Measurements from ENCODE around the gene PREX1. TPM values are rescaled to one million over a fixed set of nuclear protein-coding genes. Genes with fewer than 3 reads are reported as not detected.

PREX1 gene
- total and polyA plus RNA-seq, 2 donors (not counting 1 experiment from before 2014, with no cell fraction given) = 1.0 to 3.1 TPM

DNA sequence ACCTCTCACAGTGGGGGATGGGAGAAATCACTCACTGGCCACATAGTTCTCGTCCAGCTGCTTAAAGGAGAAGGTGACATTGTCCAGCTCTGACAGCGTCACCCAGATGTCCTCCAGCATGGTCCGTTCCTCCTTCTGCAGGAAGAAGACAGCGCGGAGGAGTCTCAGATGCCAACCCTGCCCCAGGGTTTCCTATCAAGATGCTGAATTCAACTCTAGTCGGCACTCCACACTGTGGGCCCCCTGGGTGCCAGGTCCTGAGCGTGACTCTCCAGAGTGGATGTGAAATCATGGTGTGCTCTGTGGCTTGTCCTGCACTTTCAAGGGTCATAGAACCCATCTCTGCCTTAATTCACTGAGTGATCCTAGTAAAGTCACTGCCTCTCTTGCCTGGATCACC lies 193.2 kb downstream of the PREX1 start:
- Histone ChIP-seq H4K20me1 (ENCODE audit: control insufficient read depth, extremely low read depth, insufficient read depth, low read length) (no peaks in the 10 kb centered on the region), H3K9me3 (ENCODE audit: control insufficient read depth, insufficient read depth, low read depth, low read length) (no peaks in the 10 kb centered on the region), H3K4me2 (ENCODE audit: extremely low read depth, insufficient read depth, low read length) (no peak overlapping the region), H3K4me3 (replicated peaks in 1 of 4; ENCODE audit: control extremely low read depth in 1 of 4, insufficient read depth in 1 of 4, low read depth in 3 of 4, low read length in 4 of 4) (no peak overlapping the region), H3K9ac (ENCODE audit: insufficient read depth, low read length) (no peak overlapping the region), H3K27ac (ENCODE audit: insufficient read depth, low read length) (no peak overlapping the region), H3K4me1 (ENCODE audit: control insufficient read depth, extremely low read depth, insufficient read depth, low read length) (no peaks in the 10 kb centered on the region), H2AFZ (ENCODE audit: low read length) (no peak overlapping the region), H3K36me3 (ENCODE audit: control insufficient read depth, insufficient read depth, low read length) (no peaks in the 10 kb centered on the region), H3K79me2 (ENCODE audit: control insufficient read depth, insufficient read depth, low read length) (no peaks in the 10 kb centered on the region), H3K27me3 (ENCODE audit: control insufficient read depth, insufficient read depth, low read length) (no peaks in the 10 kb centered on the region)
- no peak for DNase-seq (ENCODE audit: low read depth in 2 of 2)
- no peak for TF ChIP-seq EZH2 (IDR thresholded peaks at IDR 0.05; ENCODE audit: low read length, missing control alignments)
- TF ChIP-seq, protein P1, sequence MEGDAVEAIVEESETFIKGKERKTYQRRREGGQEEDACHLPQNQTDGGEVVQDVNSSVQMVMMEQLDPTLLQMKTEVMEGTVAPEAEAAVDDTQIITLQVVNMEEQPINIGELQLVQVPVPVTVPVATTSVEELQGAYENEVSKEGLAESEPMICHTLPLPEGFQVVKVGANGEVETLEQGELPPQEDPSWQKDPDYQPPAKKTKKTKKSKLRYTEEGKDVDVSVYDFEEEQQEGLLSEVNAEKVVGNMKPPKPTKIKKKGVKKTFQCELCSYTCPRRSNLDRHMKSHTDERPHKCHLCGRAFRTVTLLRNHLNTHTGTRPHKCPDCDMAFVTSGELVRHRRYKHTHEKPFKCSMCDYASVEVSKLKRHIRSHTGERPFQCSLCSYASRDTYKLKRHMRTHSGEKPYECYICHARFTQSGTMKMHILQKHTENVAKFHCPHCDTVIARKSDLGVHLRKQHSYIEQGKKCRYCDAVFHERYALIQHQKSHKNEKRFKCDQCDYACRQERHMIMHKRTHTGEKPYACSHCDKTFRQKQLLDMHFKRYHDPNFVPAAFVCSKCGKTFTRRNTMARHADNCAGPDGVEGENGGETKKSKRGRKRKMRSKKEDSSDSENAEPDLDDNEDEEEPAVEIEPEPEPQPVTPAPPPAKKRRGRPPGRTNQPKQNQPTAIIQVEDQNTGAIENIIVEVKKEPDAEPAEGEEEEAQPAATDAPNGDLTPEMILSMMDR (conservative IDR thresholded peaks at IDR 0.05 in 1 of 2, IDR thresholded peaks at IDR 0.05 in 1 of 2; ENCODE audit: low read depth in 1 of 2, low read length in 2 of 2) = no peak

DNA sequence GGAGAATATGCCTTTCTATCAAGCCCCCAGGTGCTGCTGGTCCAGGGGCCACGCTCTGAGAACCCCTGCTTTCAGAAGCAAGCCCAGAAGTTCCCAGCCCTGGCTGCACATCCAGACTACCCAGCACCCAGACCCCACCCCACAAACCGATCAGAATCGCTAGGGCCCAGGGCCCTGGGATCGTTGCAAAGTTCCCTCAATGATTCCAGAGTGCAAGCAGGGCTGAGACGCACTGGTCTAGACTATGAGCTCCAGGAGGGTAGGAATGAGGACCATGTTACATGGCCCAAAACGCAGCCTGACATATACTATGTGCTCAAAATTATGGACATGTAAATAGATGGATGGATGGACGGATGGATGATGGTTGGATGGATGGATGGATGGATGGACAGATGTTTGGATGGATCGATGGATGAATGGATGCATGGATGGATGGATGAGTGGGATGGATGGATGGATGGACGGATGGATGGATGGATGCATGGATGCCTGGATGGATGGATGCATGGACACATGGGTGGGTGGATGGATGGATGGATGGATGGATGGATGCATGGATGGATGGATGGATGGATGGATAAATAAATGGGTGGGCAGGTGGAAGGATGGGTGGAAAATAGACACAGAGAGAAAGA lies 194.1 kb downstream of the PREX1 start:
- no peak for DNase-seq (ENCODE audit: low read depth in 2 of 2)
- Histone ChIP-seq H3K9me3 (ENCODE audit: control insufficient read depth, insufficient read depth, low read depth, low read length) (no peaks in the 10 kb centered on the region), H3K4me1 (ENCODE audit: control insufficient read depth, extremely low read depth, insufficient read depth, low read length) (no peaks in the 10 kb centered on the region), H3K27me3 (ENCODE audit: control insufficient read depth, insufficient read depth, low read length) (no peaks in the 10 kb centered on the region), H3K79me2 (ENCODE audit: control insufficient read depth, insufficient read depth, low read length) (no peaks in the 10 kb centered on the region), H3K36me3 (ENCODE audit: control insufficient read depth, insufficient read depth, low read length) (no peaks in the 10 kb centered on the region), H2AFZ (ENCODE audit: low read length) (no peak overlapping the region), H3K27ac (ENCODE audit: insufficient read depth, low read length) (no peak overlapping the region), H3K4me3 (replicated peaks in 1 of 4; ENCODE audit: control extremely low read depth in 1 of 4, insufficient read depth in 1 of 4, low read depth in 3 of 4, low read length in 4 of 4) (no peak overlapping the region), H4K20me1 (ENCODE audit: control insufficient read depth, extremely low read depth, insufficient read depth, low read length) (no peaks in the 10 kb centered on the region), H3K9ac (ENCODE audit: insufficient read depth, low read length) (no peak overlapping the region), H3K4me2 (ENCODE audit: extremely low read depth, insufficient read depth, low read length) (no peak overlapping the region)
- TF ChIP-seq, protein P1 (conservative IDR thresholded peaks at IDR 0.05 in 1 of 2, IDR thresholded peaks at IDR 0.05 in 1 of 2; ENCODE audit: low read depth in 1 of 2, low read length in 2 of 2) = no peak
- no peak for TF ChIP-seq EZH2 (IDR thresholded peaks at IDR 0.05; ENCODE audit: low read length, missing control alignments)

DNA sequence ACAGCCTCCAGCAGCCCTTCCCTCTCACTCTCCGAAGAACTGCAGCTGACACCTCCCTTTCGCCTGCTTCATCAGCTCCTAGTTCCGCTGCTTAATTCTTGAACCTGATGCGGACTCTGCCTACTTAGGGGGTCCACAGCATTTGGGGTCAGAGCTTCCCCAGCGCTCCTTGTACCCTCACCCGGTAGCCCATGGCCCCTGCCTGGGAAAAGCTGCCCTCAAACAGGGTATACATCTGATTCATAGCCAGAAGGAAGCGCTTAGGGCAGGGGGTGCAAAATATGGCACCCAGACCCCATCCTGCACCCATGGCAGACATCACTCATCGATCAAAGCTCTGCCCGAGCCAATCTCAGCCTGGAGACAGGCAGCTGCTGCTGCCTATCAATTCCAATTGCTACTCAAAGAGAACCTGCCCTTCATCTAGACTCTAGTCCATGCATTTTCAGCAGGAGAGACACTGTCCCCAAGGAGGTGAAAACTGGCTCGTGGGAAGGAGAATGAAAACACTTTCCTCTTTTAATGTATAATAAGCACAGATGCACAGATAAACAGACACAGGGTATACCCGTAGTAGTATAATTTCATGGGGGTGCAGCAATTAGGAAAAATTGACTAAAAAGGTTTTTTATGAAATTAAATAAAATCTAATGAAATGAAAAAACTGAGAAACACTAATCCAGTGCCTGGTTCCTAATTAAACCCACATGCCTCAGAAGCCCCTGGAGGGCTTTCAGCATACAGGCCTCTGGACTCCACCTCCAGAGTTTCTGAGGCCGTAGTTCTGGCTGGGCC lies 194.8 kb downstream of the PREX1 start:
- Histone ChIP-seq H3K27ac (ENCODE audit: insufficient read depth, low read length) (no peak overlapping the region), H3K36me3 (ENCODE audit: control insufficient read depth, insufficient read depth, low read length) (no peaks in the 10 kb centered on the region), H3K4me2 (ENCODE audit: extremely low read depth, insufficient read depth, low read length) (no peak overlapping the region), H3K79me2 (ENCODE audit: control insufficient read depth, insufficient read depth, low read length) (no peaks in the 10 kb centered on the region), H3K9ac (ENCODE audit: insufficient read depth, low read length) (no peak overlapping the region), H3K4me1 (ENCODE audit: control insufficient read depth, extremely low read depth, insufficient read depth, low read length) (no peaks in the 10 kb centered on the region), H3K4me3 (replicated peaks in 1 of 4; ENCODE audit: control extremely low read depth in 1 of 4, insufficient read depth in 1 of 4, low read depth in 3 of 4, low read length in 4 of 4) (no peak overlapping the region), H3K27me3 (ENCODE audit: control insufficient read depth, insufficient read depth, low read length) (no peaks in the 10 kb centered on the region), H2AFZ (ENCODE audit: low read length) (no peak overlapping the region), H3K9me3 (ENCODE audit: control insufficient read depth, insufficient read depth, low read depth, low read length) (no peaks in the 10 kb centered on the region), H4K20me1 (ENCODE audit: control insufficient read depth, extremely low read depth, insufficient read depth, low read length) (no peaks in the 10 kb centered on the region)
- DNase-seq (ENCODE audit: low read depth in 2 of 2) = no peak
- TF ChIP-seq EZH2 (IDR thresholded peaks at IDR 0.05; ENCODE audit: low read length, missing control alignments) = no peak
- TF ChIP-seq, protein P1 (conservative IDR thresholded peaks at IDR 0.05 in 1 of 2, IDR thresholded peaks at IDR 0.05 in 1 of 2; ENCODE audit: low read depth in 1 of 2, low read length in 2 of 2) = no peak

All from fibroblast of lung (primary cell).